Neural cell (in vitro differentiated cells): ENCODE data around the gene PRKAR1B. TPM values are rescaled to one million over a fixed set of nuclear protein-coding genes. Genes with fewer than 3 reads are reported as not detected.

Source experiments
- H2AFZ ChIP-seq: fragments of 200-600, 300-800 bp; sonication (generic), shearing (Covaris generic); 2 replicates; pipeline ENCODE4 v1.6.0; 2014; ENCODE audit warnings: low read depth, mild to moderate bottlenecking, antibody characterized with exemption, low read length, moderate library complexity
- H3F3A ChIP-seq: fragments of 200-600 bp; shearing (Covaris generic); 2 replicates; pipeline ENCODE4 v1.6.1; 2016; ENCODE audit warnings: mild to moderate bottlenecking, moderate library complexity, mixed read lengths, antibody characterized with exemption, low read length; ENCODE audit not compliant: insufficient read depth, poor library complexity, severe bottlenecking
- H3K27ac ChIP-seq: fragments of 200-600, 300-800 bp; sonication (generic), shearing (Covaris generic); 2 replicates; pipeline ENCODE4 v1.5.1; 2014; ENCODE audit warnings: mild to moderate bottlenecking, low read length, moderate library complexity
- H3K27me3 ChIP-seq: fragments of 300-800, 200-600 bp; sonication (generic), shearing (Covaris generic); 2 replicates; pipeline ENCODE4 v1.6.0; 2014; ENCODE audit warnings: mild to moderate bottlenecking, low read depth, low read length, moderate library complexity; ENCODE audit not compliant: insufficient read depth
- H3K36me3 ChIP-seq: fragments of 300-800, 200-600 bp; sonication (generic), shearing (Covaris generic); 2 replicates; pipeline ENCODE4 v1.5.1; 2014; ENCODE audit warnings: mild to moderate bottlenecking, antibody characterized with exemption, low read length, moderate library complexity; ENCODE audit not compliant: insufficient read depth
- H3K4me2 ChIP-seq: fragments of 300-800, 200-600 bp; sonication (generic), shearing (Covaris generic); 2 replicates; pipeline ENCODE4 v1.6.0; 2014; ENCODE audit warnings: mild to moderate bottlenecking, low read length
- H3K4me3 ChIP-seq: fragments of 300-800, 200-600 bp; sonication (generic), shearing (Covaris generic); 2 replicates; pipeline ENCODE4 v1.5.1; 2014; ENCODE audit warnings: mild to moderate bottlenecking, low read length, moderate library complexity
- H3K79me2 ChIP-seq: fragments of 200-600 bp; shearing (Covaris generic); replicated peaks from 2 replicates; pipeline ENCODE4 v1.6.0; 2014; ENCODE audit warnings: mild to moderate bottlenecking, low read length, moderate library complexity; ENCODE audit not compliant: insufficient read depth
- H3K9ac ChIP-seq: fragments of 300-800, 200-600 bp; sonication (generic), shearing (Covaris generic); 2 replicates; pipeline ENCODE4 v1.6.1; 2016; ENCODE audit warnings: mild to moderate bottlenecking, low read length, mixed read lengths
- H3K9me2 ChIP-seq: fragments of 200-600 bp; shearing (Covaris generic); 2 replicates; pipeline ENCODE4 v1.6.1; 2016; ENCODE audit warnings: mild to moderate bottlenecking, low read length, mixed read lengths; ENCODE audit not compliant: insufficient read depth
- H3K9me3 ChIP-seq: fragments of 200-600, 300-800 bp; sonication (generic), shearing (Covaris generic); 2 replicates; pipeline ENCODE4 v1.6.1; 2016; ENCODE audit warnings: mild to moderate bottlenecking, mixed run types, low read length, moderate library complexity, mixed read lengths
- H4K20me1 ChIP-seq: fragments of 200-600 bp; shearing (Covaris generic); 2 replicates; pipeline ENCODE4 v1.6.1; 2016; ENCODE audit warnings: mild to moderate bottlenecking, mixed run types; ENCODE audit not compliant: insufficient read depth
- CTCF ChIP-seq: fragments of 450-650 bp; IDR thresholded peaks from 2 replicates; pipeline ENCODE4 v1.5.1; 2014; ENCODE audit warnings: antibody characterized with exemption, mild to moderate bottlenecking, moderate library complexity; ENCODE audit not compliant: poor library complexity, severe bottlenecking
- EP300 ChIP-seq: fragments of 450-650 bp; conservative IDR thresholded peaks from 2 replicates; pipeline ENCODE4 v1.6.1; 2014; ENCODE audit warnings: antibody characterized with exemption, mild to moderate bottlenecking, moderate library complexity; ENCODE audit not compliant: poor library complexity, severe bottlenecking
- EZH2 ChIP-seq: fragments of 200-600, 300-800 bp; shearing (Covaris generic), sonication (generic); IDR thresholded peaks from 2 replicates; pipeline ENCODE4 v1.6.1; 2014; ENCODE audit warnings: antibody characterized with exemption, low read length, borderline replicate concordance, mild to moderate bottlenecking; ENCODE audit not compliant: insufficient read depth, poor library complexity, severe bottlenecking
- MXI1 ChIP-seq: fragments of 450-650 bp; conservative IDR thresholded peaks from 2 replicates; pipeline ENCODE4 v1.6.1; 2014; ENCODE audit warnings: antibody characterized with exemption, mild to moderate bottlenecking; ENCODE audit not compliant: poor library complexity, severe bottlenecking
- POLR2AphosphoS5 ChIP-seq: IDR thresholded peaks from 2 replicates; pipeline ENCODE4 v1.6.1; 2012
- RAD21 ChIP-seq: fragments of 450-650 bp; conservative IDR thresholded peaks from 2 replicates; pipeline ENCODE4 v1.6.1; 2014; ENCODE audit warnings: antibody characterized with exemption, mild to moderate bottlenecking, moderate library complexity
- REST ChIP-seq: IDR thresholded peaks from 2 replicates; pipeline ENCODE4 v1.6.1; 2012; ENCODE audit warnings: borderline replicate concordance
- SMC3 ChIP-seq: fragments of 450-650 bp; conservative IDR thresholded peaks from 2 replicates; pipeline ENCODE4 v1.6.1; 2014; ENCODE audit warnings: antibody characterized with exemption, mild to moderate bottlenecking, moderate library complexity; ENCODE audit not compliant: poor library complexity
- TAF1 ChIP-seq: IDR thresholded peaks from 2 replicates; pipeline ENCODE4 v1.6.1; 2012; ENCODE audit warnings: low read depth
- polyA plus RNA-seq: library from polyadenylated mRNA; depleted of rRNA; stranded (reverse); fragments of >200 nt; gene quantifications from 2 replicates; pipeline ENCODE4 v1.2.3, GENCODE V29; 2014

PRKAR1B gene
- polyA plus RNA-seq, 1 donor from 2014 or later: 38.6 TPM

DNA sequence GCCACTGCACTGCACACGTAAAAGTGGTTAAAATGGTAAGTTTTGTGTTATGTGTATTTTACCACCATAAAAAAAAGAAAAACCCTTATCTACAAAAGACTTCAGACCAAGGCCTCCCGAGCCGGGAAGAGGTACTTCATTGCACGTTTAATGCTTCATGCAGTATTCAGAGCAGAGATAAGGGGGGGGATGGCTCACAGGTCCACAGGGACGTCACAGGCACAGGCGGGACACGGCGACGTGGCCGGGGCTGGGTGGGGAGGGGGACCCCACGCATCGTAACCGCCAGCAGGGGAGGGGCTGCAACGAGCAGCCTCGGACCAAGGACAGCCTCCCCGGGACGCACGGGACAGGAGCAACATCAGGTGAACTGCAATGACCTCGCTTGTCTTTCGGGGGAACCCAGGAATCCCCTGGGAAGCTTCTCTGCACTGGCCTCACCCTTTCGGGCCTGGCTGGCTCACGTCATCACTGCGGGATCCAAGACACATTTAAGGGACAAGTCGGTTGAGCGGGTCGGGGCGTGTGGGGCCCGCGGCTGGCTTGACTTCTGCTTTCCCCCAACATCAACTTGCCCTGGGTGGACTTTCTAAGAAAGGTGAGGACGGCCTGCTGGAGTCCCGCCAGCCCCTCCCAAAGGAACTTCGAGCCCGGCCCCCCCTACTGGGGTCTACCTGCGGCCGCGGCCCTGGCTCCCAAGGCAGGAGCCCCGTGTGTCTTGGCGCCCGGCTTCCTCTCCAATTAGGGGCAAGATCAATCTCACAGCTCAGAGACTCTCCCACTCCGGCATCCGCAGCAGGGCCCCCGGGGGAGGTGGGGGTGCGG is 177.8 kb downstream of the PRKAR1B start:
- no peaks in the 10 kb centered on the region for H3K9me3 ChIP-seq
- no peak overlapping the region for H3K4me2 ChIP-seq
- no peaks in the 10 kb centered on the region for H3F3A ChIP-seq
- H3K9ac ChIP-seq: no peak overlapping the region
- no peaks in the 10 kb centered on the region for H3K79me2 ChIP-seq
- no peaks in the 10 kb centered on the region for H3K27me3 ChIP-seq
- no peak overlapping the region for H2AFZ ChIP-seq
- no peak overlapping the region for H3K27ac ChIP-seq
- no peak overlapping the region for H3K4me3 ChIP-seq
- no peaks in the 10 kb centered on the region for H3K9me2 ChIP-seq
- no peak for TF ChIP-seq CTCF
- TF ChIP-seq REST: no peak
- no peak for TF ChIP-seq POLR2AphosphoS5
- TF ChIP-seq MXI1: no peak
- no peak for TF ChIP-seq RAD21
- TF ChIP-seq EP300: no peak
- TF ChIP-seq SMC3: no peak
- TF ChIP-seq TAF1: no peak
- TF ChIP-seq EZH2: no peak
- H4K20me1 ChIP-seq: no peaks in the 10 kb centered on the region
- H3K36me3 ChIP-seq: no peaks in the 10 kb centered on the region

DNA sequence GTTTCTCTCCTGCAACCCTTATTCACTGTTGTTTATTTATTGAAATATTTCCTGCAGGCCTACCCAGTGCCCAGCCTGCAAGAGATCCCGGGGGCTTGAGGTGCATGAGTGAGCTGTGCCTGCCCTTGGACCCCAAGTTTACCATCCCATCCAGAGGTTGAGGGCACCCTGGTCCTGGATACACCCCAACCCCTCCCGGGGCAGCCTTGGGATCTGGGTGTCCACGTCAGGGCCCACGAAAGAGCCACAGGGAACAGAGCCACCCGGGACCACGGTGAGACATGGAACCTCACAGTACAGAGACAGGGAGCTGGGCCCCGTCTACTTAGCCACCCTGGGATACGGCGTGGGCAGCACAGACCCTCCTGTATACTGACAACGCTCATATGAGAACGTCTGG is 178.7 kb downstream of the PRKAR1B start:
- no peaks in the 10 kb centered on the region for H3F3A ChIP-seq
- no peak overlapping the region for H3K4me2 ChIP-seq

More for the DNA sequence above, 178.7 kb downstream of the PRKAR1B start:
- no peak overlapping the region for H3K27ac ChIP-seq
- no peak overlapping the region for H2AFZ ChIP-seq
- TF ChIP-seq POLR2AphosphoS5: no peak
- no peaks in the 10 kb centered on the region for H3K9me3 ChIP-seq
- no peaks in the 10 kb centered on the region for H3K79me2 ChIP-seq
- no peaks in the 10 kb centered on the region for H4K20me1 ChIP-seq
- H3K36me3 ChIP-seq: no peaks in the 10 kb centered on the region
- no peak overlapping the region for H3K4me3 ChIP-seq
- H3K9me2 ChIP-seq: no peaks in the 10 kb centered on the region
- no peaks in the 10 kb centered on the region for H3K27me3 ChIP-seq
- no peak overlapping the region for H3K9ac ChIP-seq
